Transverse colon (tissue), 4 donors: ENCODE data around the gene CDK9. TPM values are rescaled to one million over a fixed set of nuclear protein-coding genes. Genes with fewer than 3 reads are reported as not detected.

Experiments used
- DNase-seq: peaks from one replicate; pipeline ENCODE4 v3.0.0-alpha.2; 2019
- H3K27ac ChIP-seq, 4 donors: fragments of 200-600 bp; sonication (generic); 2 replicates each; pipeline ENCODE4 v1.5.1; 2016 to 2018; ENCODE audit warnings: inconsistent platforms in 4 of 4
- H3K27me3 ChIP-seq: fragments of 200-600 bp; sonication (generic); 2 replicates; pipeline ENCODE4 v1.5.1; 2017; ENCODE audit warnings: inconsistent platforms
- H3K36me3 ChIP-seq, 4 donors: fragments of 200-600 bp; sonication (generic); 2 replicates each; pipeline ENCODE4 v1.5.1; 2017 to 2019; ENCODE audit warnings: inconsistent platforms in 4 of 4
- H3K4me1 ChIP-seq, 4 donors: fragments of 200-600 bp; sonication (generic); 2 replicates each; pipeline ENCODE4 v1.5.1; 2017 to 2020; ENCODE audit warnings: inconsistent platforms in 4 of 4
- H3K4me3 ChIP-seq, 4 donors: fragments of 200-600 bp; sonication (generic); 1 replicate in 1 of 4; 2 replicates in 3 of 4; pipeline versions ENCODE4 v1.5.1 to v1.6.1; 2017 to 2019; ENCODE audit warnings: inconsistent platforms in 4 of 4
- H3K9me3 ChIP-seq, 2 donors: fragments of 200-600 bp; sonication (generic); 2 replicates each; pipeline ENCODE4 v1.5.1; 2017 to 2019; ENCODE audit warnings: inconsistent platforms in 2 of 2
- EP300 ChIP-seq: sonication (generic); formaldehyde crosslinking; IDR thresholded peaks from one replicate; pipeline ENCODE4 v1.6.1; 2017; ENCODE audit warnings: antibody characterized with exemption, low read depth
- POLR2A ChIP-seq: fragments of 450-650 bp; IDR thresholded peaks from one replicate; pipeline ENCODE4 v1.6.1; 2016; ENCODE audit warnings: antibody characterized with exemption, mild to moderate bottlenecking, moderate library complexity
- POLR2AphosphoS5 ChIP-seq, 3 donors: sonication (generic); formaldehyde crosslinking; IDR thresholded peaks; one replicate each; pipeline ENCODE4 v1.6.1; 2016; ENCODE audit warnings: antibody characterized with exemption in 3 of 3
- WGBS, 2 donors: methylation state at CpG; one replicate each; pipeline ENCODE4 v1.1.5; 2018; ENCODE audit warnings: low coverage in 1 of 2; 5-methylcytosine and 5-hydroxymethylcytosine counted together
- in situ Hi-C, 4 donors: fragments of 200-750 bp; cut with MboI; loops; one replicate each; pipeline versions ENCODE4 v1.15.0 to v1.15.1; 2017; ENCODE audit warnings: low sequenced_read_pairs in 3 of 4, low pct_ligation_motif_present in 1 of 4, low pct_unique_long_range_greater_than_20kb in 1 of 4
- intact Hi-C: fragments of 100-400 bp; cut with DNase I; formaldehyde crosslinking; loops from one replicate; pipeline ENCODE4 v1.15.1; 2023; ENCODE audit warnings: low total_unique reads
- total RNA-seq, 4 donors: library from RNA; depleted of rRNA; stranded (reverse); fragments of >200 nt; gene quantifications; one replicate each; pipeline ENCODE4 v1.1.0, GENCODE V29; 2016
- TF ChIP-seq, protein P1 (sequence below), 5 experiments: fragments of 200-600 bp in 3 of 5; fragments of 450-650 bp in 2 of 5; sonication (generic) in 3 of 5; IDR thresholded peaks; 1 replicate in 2 of 5; 2 replicates in 3 of 5; pipeline ENCODE4 v1.5.1; 2016 to 2017; ENCODE audit warnings: antibody characterized with exemption in 5 of 5, inconsistent platforms in 3 of 5, mild to moderate bottlenecking in 2 of 5, moderate library complexity in 1 of 5

Gene CDK9
- total RNA-seq, 4 donors from 2014 or later, result 32.6 to 78.9 (median 49.3) TPM

- no peaks in the 10 kb centered on the region for H3K27me3 ChIP-seq
- peak overlapping the region; percentile 62 to 81 (median 76) for H3K27ac ChIP-seq
- TF ChIP-seq POLR2AphosphoS5 (IDR thresholded peaks at IDR 0.05), result no peak
- TF ChIP-seq EP300, result no peak
- no peak for TF ChIP-seq POLR2A
- TF ChIP-seq, protein P1, sequence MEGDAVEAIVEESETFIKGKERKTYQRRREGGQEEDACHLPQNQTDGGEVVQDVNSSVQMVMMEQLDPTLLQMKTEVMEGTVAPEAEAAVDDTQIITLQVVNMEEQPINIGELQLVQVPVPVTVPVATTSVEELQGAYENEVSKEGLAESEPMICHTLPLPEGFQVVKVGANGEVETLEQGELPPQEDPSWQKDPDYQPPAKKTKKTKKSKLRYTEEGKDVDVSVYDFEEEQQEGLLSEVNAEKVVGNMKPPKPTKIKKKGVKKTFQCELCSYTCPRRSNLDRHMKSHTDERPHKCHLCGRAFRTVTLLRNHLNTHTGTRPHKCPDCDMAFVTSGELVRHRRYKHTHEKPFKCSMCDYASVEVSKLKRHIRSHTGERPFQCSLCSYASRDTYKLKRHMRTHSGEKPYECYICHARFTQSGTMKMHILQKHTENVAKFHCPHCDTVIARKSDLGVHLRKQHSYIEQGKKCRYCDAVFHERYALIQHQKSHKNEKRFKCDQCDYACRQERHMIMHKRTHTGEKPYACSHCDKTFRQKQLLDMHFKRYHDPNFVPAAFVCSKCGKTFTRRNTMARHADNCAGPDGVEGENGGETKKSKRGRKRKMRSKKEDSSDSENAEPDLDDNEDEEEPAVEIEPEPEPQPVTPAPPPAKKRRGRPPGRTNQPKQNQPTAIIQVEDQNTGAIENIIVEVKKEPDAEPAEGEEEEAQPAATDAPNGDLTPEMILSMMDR (IDR thresholded peaks at IDR 0.05), result no peak
- intact Hi-C loops (no loop called here), in situ Hi-C loops (no loop called here)
- 50 to 60% methylated on average over 1 to 3 of the region's 3 CpGs for WGBS, 2 donors
- peak overlapping the region in 3 of 4 donors; percentile 32 to 56 (median 42) for H3K4me3 ChIP-seq
- no peak for DNase-seq
- no peaks in the 10 kb centered on the region for H3K9me3 ChIP-seq
- H3K36me3 ChIP-seq, result no peaks in the 10 kb centered on the region
- H3K4me1 ChIP-seq, result peaks cover 0 to 34% (median 11%) of the 10 kb centered on the region in 4 donors
Observed at GRCh38 chr9:127770583-127770904, 15.3 kb upstream of the CDK9 start.

GRCh38 chr9:127770905-127771569 is 14.8 kb upstream of the CDK9 start:
- TF ChIP-seq EP300 (no peak), POLR2A (peak; percentile 36), POLR2AphosphoS5 (IDR thresholded peaks at IDR 0.05) (peak; percentile 27 to 58 (median 42))
- TF ChIP-seq, protein P1 (IDR thresholded peaks at IDR 0.05), result no peak
- Histone ChIP-seq H3K36me3 (no peaks in the 10 kb centered on the region), H3K9me3 (no peaks in the 10 kb centered on the region), H3K4me3 (peak overlapping the region in 3 of 4 donors; percentile 32 to 56 (median 42)), H3K4me1 (peaks cover 0 to 34% (median 11%) of the 10 kb centered on the region in 4 donors), H3K27me3 (no peaks in the 10 kb centered on the region), H3K27ac (peak overlapping the region; percentile 62 to 81 (median 76))
- peak; percentile 99 for DNase-seq
- intact Hi-C loops, result no loop called here
- 0% methylated on average over 32 of the region's 43 CpGs; no CpG with 5 or more reads in 1 of the 2 donors for WGBS, 2 donors
- in situ Hi-C loops, result no loop called here

- DNase-seq, result no peak
- WGBS, 2 donors, result 3 to 30% methylated on average over 2 to 19 of the region's 19 CpGs
- H3K4me3 ChIP-seq, result peak overlapping the region in 3 of 4 donors; percentile 32 to 56 (median 42)
- TF ChIP-seq, protein P1 (IDR thresholded peaks at IDR 0.05), result no peak
- TF ChIP-seq POLR2AphosphoS5 (IDR thresholded peaks at IDR 0.05) (no peak), EP300 (no peak), POLR2A (no peak)
- H3K27ac ChIP-seq, result peak overlapping the region in 3 of 4 donors; percentile 73 to 81 (median 78)
- intact Hi-C loops (no loop called here), in situ Hi-C loops (no loop called here)
- no peaks in the 10 kb centered on the region for H3K36me3 ChIP-seq
- H3K27me3 ChIP-seq, result no peaks in the 10 kb centered on the region
- peaks cover 0 to 34% (median 11%) of the 10 kb centered on the region in 4 donors for H3K4me1 ChIP-seq
- no peaks in the 10 kb centered on the region for H3K9me3 ChIP-seq
Observed at GRCh38 chr9:127771570-127772189, 14.2 kb upstream of the CDK9 start.

DNA sequence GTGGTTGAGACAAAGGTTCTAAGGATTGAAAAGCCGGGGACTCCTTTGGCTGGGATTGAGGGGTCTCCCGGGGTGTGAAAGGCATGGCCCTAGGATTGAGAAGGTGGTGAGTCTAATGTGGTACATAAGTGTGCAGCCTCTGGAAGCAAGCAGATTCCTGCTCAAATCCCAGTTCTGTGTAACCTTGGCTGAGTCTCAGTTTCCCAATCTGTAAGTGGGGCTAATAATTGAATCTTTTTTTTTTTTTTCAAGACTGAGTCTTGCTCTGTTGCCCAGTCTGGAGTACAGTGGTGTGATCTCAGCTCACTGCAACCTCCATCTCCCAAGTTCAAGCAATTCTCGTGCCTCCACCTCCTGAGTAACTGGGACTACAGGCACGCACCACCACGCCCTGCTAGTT is 13.2 kb upstream of the CDK9 start:
- Histone ChIP-seq H3K27me3 (no peaks in the 10 kb centered on the region), H3K27ac (no peak overlapping the region), H3K4me3 (no peak overlapping the region), H3K4me1 (peaks cover 0 to 25% (median 11%) of the 10 kb centered on the region in 4 donors), H3K9me3 (no peaks in the 10 kb centered on the region), H3K36me3 (no peaks in the 10 kb centered on the region)
- no peak for DNase-seq
- TF ChIP-seq EP300 (no peak), POLR2A (no peak), POLR2AphosphoS5 (IDR thresholded peaks at IDR 0.05) (no peak)
- TF ChIP-seq, protein P1 (IDR thresholded peaks at IDR 0.05), result no peak
- in situ Hi-C loops, result no loop called here
- intact Hi-C loops, result no loop called here
- 77 to 83% methylated on average over 3 to 5 of the region's 5 CpGs for WGBS, 2 donors
